Activated CD4-positive, alpha-beta T cell treated with anti-CD3 and anti-CD28 coated beads, Interleukin-2, amount 50 U/mL, for 24 hours (primary cell): ENCODE measurements around the gene CPD.
"Not testable (repeated sequence)": the region's sequence is repeated elsewhere in the genome, so short reads cannot be mapped to it uniquely, and the experiment has no call there.

Experiments
- DNase-seq, 2 donors: peaks; one replicate each; pipeline ENCODE4 v3.0.0-alpha.2; 2020; ENCODE audit warnings: low read depth in 1 of 2, low spot score in 1 of 2

The CPD gene

GRCh38 chr17:30424471-30424870 is 45.7 kb downstream of the CPD start:
- DNase-seq = no peak

- no peak for DNase-seq
Observed at GRCh38 chr17:30426292-30426691, 47.6 kb downstream of the CPD start.

GRCh38 chr17:30427611-30428010 is 48.9 kb downstream of the CPD start:
- DNase-seq = no peak

GRCh38 chr17:30429155-30429554 is 50.4 kb downstream of the CPD start:
- no peak for DNase-seq

DNA sequence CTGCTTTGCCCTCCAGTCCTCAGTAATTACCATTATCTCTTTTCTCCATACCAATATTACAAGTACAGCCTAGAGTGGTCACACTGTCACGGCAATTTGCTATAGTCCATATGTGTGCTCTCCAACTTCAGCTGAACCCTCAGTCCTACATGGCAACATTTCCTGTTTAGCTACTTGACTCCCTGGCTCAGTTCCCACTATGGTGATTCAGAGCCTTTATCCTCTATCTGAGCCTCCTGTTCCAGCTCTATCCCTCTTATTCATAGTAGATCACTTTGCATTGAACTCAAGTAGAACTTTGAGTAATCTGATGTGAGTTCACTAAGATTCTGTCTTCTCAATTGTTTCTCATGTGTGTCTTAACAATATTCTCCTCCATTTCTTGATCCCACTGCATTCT is 54.8 kb downstream of the CPD start:
- DNase-seq = no peak

- no peak for DNase-seq
Observed at GRCh38 chr17:30436729-30437128, 58.0 kb downstream of the CPD start.

DNA sequence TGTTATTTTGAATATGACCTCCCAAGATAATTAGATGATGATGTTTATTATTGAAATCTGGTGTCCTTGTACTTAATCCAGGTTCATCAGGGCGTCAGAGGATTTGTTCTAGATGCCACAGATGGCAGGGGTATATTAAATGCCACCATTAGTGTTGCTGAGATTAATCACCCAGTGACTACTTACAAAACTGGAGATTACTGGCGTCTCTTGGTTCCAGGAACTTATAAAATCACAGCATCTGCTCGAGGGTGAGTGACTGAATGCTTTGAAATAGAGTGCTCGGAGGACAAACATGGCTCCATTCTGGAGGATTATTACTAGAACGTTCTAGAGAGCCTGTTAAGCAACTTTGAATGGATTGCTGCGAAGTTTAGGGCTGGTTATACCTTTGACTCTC is 65.0 kb downstream of the CPD start:
- no peak for DNase-seq

DNA sequence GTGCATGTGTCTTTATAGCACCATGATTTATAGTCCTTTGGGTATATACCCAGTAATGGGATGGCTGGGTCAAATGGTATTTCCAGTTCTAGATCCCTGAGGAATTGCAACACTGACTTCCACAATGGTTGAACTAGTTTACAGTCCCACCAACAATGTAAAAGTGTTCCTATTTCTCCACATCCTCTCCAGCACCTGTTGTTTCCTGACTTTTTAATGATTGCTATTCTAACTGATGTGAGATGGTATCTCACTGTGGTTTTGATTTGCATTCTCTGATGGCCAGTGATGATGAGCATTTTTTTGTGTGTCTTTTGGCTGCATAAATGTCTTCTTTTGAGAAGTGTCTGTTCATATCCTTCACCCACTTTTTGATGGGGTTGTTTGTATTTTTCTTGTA is 67.9 kb downstream of the CPD start:
- not testable (repeated sequence) for DNase-seq

- DNase-seq = no peak
Observed at GRCh38 chr17:30449480-30449879, 70.8 kb downstream of the CPD start.

DNA sequence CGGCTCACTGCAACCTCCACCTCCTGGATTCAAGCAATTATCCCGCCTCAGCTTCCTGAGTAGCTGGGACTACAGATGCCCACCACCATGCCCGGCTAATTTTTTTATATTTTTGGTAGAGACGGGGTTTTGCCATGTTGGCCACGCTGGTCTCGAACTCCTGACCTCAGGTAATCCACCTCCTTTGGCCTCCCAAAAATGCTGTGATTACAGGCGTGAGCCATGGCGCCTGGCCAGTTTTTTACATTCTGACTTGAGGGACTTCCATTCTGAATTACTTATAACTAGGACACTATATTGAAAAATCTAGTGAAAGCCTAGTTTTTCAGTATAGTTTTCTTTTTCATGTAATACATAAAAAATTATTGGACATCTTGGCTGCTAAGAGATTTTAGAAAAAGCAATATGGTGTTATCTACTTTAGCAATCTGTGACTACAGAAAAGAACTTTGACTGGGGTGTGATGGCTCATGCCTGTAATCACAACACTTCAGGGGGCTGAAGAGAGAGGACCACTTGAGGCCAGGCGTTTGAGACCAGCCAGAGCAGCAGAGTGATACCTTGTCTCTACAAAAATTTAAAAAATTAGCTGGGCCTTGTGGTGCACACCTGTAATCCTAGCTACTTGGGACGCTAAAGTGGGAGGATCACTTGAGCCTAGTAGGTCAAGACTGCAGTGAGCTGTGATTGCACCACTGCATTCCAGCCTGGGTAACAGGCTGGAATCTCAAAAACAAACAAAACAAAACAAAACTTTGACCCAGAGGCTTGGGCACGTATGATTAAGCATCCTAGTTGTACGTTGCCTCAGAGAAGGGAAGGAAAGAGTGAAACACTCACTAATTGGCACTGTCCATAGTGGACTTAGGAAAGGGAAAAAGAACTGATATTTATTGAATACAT is 71.6 kb downstream of the CPD start:
- DNase-seq = no peak

DNA sequence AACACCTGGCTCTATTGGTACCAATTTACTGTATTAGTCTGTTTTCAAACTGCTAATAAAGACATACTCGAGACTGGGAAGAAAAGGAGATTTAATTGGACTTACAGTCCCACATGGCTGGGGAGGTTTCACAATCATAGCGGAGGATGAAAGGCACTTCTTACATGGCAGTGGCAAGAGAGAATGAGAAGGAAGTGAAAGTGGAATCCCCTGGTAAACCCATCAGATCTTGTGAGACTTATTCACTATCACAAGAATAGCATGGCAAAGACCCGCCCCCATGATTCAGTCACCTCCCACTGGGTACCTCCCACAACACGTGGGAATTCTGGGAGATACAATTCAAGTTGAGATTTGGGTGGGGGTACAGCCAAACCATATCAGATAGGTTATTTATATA is 75.9 kb downstream of the CPD start:
- no peak for DNase-seq

DNA sequence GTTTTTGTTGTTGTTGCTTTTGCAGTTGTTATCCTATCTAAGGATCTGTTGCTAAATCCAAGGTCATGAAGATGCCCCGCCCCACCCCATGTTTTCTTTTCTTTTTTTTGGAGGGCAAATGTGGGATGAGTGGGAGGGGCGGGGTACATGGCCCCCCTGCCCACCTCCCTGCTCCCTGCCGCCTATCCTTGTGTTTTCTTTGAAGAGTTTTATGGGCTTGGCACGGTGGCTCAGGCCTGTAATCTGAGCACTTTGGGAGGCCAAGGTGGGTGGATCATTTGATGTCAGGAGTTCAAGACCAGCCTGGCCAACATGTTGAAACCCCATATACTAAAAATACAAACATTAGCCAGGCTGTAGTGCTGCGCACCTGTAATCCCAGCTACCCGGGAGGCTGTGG is 79.6 kb downstream of the CPD start:
- no peak for DNase-seq

GRCh38 chr17:30458797-30459413 is 80.2 kb downstream of the CPD start:
- not testable (repeated sequence) for DNase-seq

- no peak for DNase-seq
Observed at GRCh38 chr17:30468465-30468864, 89.7 kb downstream of the CPD start.

- no peak for DNase-seq
Observed at GRCh38 chr17:30472238-30472890, 93.6 kb downstream of the CPD start.

GRCh38 chr17:30475206-30475605 is 96.5 kb downstream of the CPD start:
- DNase-seq = no peak

GRCh38 chr17:30476726-30477082 is 98.0 kb downstream of the CPD start:
- DNase-seq = no peak

- peak; percentile 79 to 91 for DNase-seq
Observed at GRCh38 chr17:30477083-30477773, 98.5 kb downstream of the CPD start, which contains the start of gene GOSR1. TSS of gene GOSR1 (plus strand) at chr17:30477408. CDS start at chr17:30477434, 26 bp downstream.

- DNase-seq = no peak
Observed at GRCh38 chr17:30477774-30478115, 99.0 kb downstream of the CPD start.

GRCh38 chr17:30482555-30482954 is 103.8 kb downstream of the CPD start:
- DNase-seq = no peak

DNA sequence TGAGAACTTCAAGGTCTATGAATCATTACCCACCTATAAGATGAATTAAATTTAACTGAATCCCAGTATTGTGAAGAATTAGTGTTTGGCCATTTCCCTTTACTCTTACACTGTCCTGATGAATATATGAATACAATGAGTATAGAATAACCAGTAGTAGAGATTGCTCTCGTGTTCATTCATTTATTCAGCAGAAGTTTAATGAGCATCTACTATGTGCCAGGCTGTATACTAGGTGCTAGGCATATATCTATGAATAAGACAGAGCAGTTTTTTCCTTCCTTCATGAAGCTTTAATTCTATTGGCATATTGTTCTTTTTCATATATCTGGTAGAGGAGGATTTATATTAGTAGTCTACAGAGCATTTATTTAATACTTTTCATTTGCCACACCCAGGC is 104.4 kb downstream of the CPD start:
- no peak for DNase-seq

DNA sequence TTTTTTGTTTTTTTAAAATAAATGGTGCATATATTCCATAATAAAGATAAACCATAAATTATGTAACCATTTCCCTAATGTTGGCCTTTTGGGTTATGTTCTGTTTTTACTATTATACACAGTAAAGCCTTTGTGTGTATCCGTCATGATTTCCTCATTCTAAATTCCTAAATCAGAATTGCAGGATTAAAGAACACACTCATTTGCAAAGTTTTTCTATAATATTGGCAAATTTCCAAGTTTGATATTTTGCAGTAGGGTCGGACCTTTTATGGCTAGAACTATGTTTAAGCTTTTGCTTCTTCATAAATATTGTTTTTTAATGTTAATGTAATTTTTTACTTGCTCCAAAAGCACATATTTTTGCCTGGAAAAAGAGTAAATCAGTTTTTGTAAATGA is 115.1 kb downstream of the CPD start:
- DNase-seq = no peak
